WTC11 (cell line): ENCODE measurements around the gene JAZF1.

ENCODE experiments used
- E2F4 ChIP-seq: sonication (generic); formaldehyde crosslinking; IDR thresholded peaks from 2 replicates; pipeline ENCODE4 v1.8.1; 2022; ENCODE audit warnings: low read depth, mild to moderate bottlenecking, moderate library complexity, missing genetic modification reagents, borderline replicate concordance
- ETV6 ChIP-seq: sonication (generic); formaldehyde crosslinking; IDR thresholded peaks from 2 replicates; pipeline ENCODE4 v1.8.1; 2022; ENCODE audit warnings: mild to moderate bottlenecking, missing genetic modification reagents
- FOXJ3 ChIP-seq: sonication (generic); formaldehyde crosslinking; IDR thresholded peaks from 2 replicates; pipeline ENCODE4 v1.9.0; 2021; ENCODE audit warnings: missing genetic modification reagents, mild to moderate bottlenecking, borderline replicate concordance
- GRHL2 ChIP-seq: fragments of 250-450 bp; sonication (Bioruptor Pico); IDR thresholded peaks from 2 replicates; pipeline ENCODE4 v1.8.0; 2022; ENCODE audit warnings: mild to moderate bottlenecking, moderate library complexity; ENCODE audit not compliant: insufficient replicate concordance, severe bottlenecking
- HMGXB4 ChIP-seq: sonication (generic); formaldehyde crosslinking; IDR thresholded peaks from 2 replicates; pipeline ENCODE4 v1.8.1; 2023; ENCODE audit warnings: mild to moderate bottlenecking, moderate library complexity, missing genetic modification reagents
- JAZF1 ChIP-seq: fragments of 250-450 bp; sonication (Bioruptor Pico); IDR thresholded peaks from 2 replicates; pipeline ENCODE4 v1.9.0; 2021; ENCODE audit warnings: moderate library complexity, mild to moderate bottlenecking, inconsistent platforms
- JUN ChIP-seq: sonication (generic); formaldehyde crosslinking; IDR thresholded peaks from 2 replicates; pipeline ENCODE4 v1.8.0; 2023; ENCODE audit warnings: mild to moderate bottlenecking, missing genetic modification reagents
- TCF7 ChIP-seq: sonication (generic); formaldehyde crosslinking; IDR thresholded peaks from 2 replicates; pipeline ENCODE4 v1.8.0; 2022; ENCODE audit warnings: mild to moderate bottlenecking, low read depth, missing genetic modification reagents, moderate library complexity
- ZNF138 ChIP-seq: sonication (generic); formaldehyde crosslinking; conservative IDR thresholded peaks from 2 replicates; pipeline ENCODE4 v1.8.1; 2022; ENCODE audit warnings: mild to moderate bottlenecking, moderate library complexity, missing genetic modification reagents
- ZSCAN18 ChIP-seq: fragments of 250-450 bp; sonication (Bioruptor Pico); IDR thresholded peaks from 2 replicates; pipeline ENCODE4 v2.1.2; 2022; ENCODE audit warnings: mild to moderate bottlenecking, moderate library complexity
- TF ChIP-seq, protein P1 (sequence below): fragments of 200-600 bp; IDR thresholded peaks from 2 replicates; pipeline ENCODE4 v1.8.0; 2022; ENCODE audit warnings: antibody characterized with exemption
- TF ChIP-seq, protein P2 (sequence below): sonication (generic); formaldehyde crosslinking; conservative IDR thresholded peaks from 2 replicates; pipeline ENCODE4 v1.8.1; 2022; ENCODE audit warnings: mild to moderate bottlenecking, missing genetic modification reagents
- TF ChIP-seq, protein P3 (sequence below): sonication (generic); formaldehyde crosslinking; IDR thresholded peaks from 2 replicates; pipeline ENCODE4 v1.8.0; 2023; ENCODE audit warnings: mild to moderate bottlenecking, missing genetic modification reagents
- TF ChIP-seq, protein P4 (sequence below): sonication (generic); formaldehyde crosslinking; IDR thresholded peaks from 2 replicates; pipeline ENCODE4 v1.8.1; 2023; ENCODE audit warnings: mild to moderate bottlenecking, missing genetic modification reagents

DNA sequence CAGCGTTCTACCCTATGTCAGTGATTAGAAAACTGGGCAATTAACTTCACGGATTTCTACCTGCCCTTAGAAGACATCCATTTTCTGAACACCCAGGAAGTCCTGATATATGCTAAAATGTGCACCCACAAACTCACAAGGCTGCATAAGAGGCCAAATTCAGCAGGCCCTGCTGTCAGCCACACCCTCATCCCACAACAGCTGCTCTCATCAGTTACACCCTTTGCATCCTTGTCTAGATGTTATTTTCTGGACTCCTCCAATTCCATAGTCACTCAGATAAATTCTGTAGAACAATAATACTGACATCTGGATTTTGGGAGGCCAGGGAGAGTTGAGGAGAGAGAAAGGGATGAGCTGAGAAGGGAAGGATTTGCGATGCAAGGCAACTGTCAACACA is 231.7 kb downstream of the JAZF1 start:
- TF ChIP-seq E2F4 (CRISPR knock-in tag): no peak
- TF ChIP-seq, protein P1, sequence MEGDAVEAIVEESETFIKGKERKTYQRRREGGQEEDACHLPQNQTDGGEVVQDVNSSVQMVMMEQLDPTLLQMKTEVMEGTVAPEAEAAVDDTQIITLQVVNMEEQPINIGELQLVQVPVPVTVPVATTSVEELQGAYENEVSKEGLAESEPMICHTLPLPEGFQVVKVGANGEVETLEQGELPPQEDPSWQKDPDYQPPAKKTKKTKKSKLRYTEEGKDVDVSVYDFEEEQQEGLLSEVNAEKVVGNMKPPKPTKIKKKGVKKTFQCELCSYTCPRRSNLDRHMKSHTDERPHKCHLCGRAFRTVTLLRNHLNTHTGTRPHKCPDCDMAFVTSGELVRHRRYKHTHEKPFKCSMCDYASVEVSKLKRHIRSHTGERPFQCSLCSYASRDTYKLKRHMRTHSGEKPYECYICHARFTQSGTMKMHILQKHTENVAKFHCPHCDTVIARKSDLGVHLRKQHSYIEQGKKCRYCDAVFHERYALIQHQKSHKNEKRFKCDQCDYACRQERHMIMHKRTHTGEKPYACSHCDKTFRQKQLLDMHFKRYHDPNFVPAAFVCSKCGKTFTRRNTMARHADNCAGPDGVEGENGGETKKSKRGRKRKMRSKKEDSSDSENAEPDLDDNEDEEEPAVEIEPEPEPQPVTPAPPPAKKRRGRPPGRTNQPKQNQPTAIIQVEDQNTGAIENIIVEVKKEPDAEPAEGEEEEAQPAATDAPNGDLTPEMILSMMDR: no peak
- no peak for TF ChIP-seq ZSCAN18 (CRISPR knock-in tag)
- TF ChIP-seq, protein P2, sequence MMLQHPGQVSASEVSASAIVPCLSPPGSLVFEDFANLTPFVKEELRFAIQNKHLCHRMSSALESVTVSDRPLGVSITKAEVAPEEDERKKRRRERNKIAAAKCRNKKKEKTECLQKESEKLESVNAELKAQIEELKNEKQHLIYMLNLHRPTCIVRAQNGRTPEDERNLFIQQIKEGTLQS (CRISPR knock-in tag): no peak
- no peak for TF ChIP-seq FOXJ3 (CRISPR knock-in tag)
- no peak for TF ChIP-seq HMGXB4 (CRISPR knock-in tag)
- TF ChIP-seq, protein P3, sequence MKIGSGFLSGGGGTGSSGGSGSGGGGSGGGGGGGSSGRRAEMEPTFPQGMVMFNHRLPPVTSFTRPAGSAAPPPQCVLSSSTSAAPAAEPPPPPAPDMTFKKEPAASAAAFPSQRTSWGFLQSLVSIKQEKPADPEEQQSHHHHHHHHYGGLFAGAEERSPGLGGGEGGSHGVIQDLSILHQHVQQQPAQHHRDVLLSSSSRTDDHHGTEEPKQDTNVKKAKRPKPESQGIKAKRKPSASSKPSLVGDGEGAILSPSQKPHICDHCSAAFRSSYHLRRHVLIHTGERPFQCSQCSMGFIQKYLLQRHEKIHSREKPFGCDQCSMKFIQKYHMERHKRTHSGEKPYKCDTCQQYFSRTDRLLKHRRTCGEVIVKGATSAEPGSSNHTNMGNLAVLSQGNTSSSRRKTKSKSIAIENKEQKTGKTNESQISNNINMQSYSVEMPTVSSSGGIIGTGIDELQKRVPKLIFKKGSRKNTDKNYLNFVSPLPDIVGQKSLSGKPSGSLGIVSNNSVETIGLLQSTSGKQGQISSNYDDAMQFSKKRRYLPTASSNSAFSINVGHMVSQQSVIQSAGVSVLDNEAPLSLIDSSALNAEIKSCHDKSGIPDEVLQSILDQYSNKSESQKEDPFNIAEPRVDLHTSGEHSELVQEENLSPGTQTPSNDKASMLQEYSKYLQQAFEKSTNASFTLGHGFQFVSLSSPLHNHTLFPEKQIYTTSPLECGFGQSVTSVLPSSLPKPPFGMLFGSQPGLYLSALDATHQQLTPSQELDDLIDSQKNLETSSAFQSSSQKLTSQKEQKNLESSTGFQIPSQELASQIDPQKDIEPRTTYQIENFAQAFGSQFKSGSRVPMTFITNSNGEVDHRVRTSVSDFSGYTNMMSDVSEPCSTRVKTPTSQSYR (CRISPR knock-in tag): no peak
- TF ChIP-seq JUN (CRISPR knock-in tag): no peak
- no peak for TF ChIP-seq JAZF1
- no peak for TF ChIP-seq ETV6
- no peak for TF ChIP-seq GRHL2
- no peak for TF ChIP-seq TCF7
- no peak for TF ChIP-seq ZNF138 (CRISPR knock-in tag)
- TF ChIP-seq, protein P4, sequence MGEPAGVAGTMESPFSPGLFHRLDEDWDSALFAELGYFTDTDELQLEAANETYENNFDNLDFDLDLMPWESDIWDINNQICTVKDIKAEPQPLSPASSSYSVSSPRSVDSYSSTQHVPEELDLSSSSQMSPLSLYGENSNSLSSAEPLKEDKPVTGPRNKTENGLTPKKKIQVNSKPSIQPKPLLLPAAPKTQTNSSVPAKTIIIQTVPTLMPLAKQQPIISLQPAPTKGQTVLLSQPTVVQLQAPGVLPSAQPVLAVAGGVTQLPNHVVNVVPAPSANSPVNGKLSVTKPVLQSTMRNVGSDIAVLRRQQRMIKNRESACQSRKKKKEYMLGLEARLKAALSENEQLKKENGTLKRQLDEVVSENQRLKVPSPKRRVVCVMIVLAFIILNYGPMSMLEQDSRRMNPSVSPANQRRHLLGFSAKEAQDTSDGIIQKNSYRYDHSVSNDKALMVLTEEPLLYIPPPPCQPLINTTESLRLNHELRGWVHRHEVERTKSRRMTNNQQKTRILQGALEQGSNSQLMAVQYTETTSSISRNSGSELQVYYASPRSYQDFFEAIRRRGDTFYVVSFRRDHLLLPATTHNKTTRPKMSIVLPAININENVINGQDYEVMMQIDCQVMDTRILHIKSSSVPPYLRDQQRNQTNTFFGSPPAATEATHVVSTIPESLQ (CRISPR knock-in tag): no peak
